ENCODE data around the gene AOPEP. TPM values are rescaled to one million over a fixed set of nuclear protein-coding genes. Genes with fewer than 3 reads are reported as not detected.

The AOPEP gene
- polyA plus RNA-seq, 1 donor from 2014 or later = 10.0 TPM

DNA sequence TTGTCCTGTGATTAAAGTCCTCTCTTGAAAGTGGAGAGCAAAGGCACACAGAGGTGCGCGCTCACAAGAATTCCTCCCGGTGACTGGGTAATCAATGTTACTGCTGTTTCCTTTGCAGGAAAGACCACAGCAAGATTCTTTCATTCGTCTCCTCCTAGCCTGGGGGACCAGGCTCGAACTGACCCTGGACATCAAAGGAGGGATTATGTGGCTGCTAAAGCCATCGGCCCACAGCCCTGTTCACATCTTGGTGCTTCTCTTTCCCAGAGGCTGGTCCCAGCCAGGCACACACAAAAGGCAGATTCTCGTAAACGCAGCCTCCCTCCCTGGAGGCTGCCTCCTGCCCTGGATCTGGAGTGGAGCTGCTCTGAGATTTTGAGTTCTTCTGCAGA, 360.1 kb downstream of the AOPEP start:
- Histone ChIP-seq H3K27me3 (ENCODE audit: insufficient read depth, low read depth, low read length) (no peaks in the 10 kb centered on the region), H3K27ac (ENCODE audit: low read length) (no peak overlapping the region), H3K9me2 (ENCODE audit: insufficient read depth, low read length) (no peaks in the 10 kb centered on the region), H2AFZ (ENCODE audit: low read depth, low read length) (no peak overlapping the region), H3K36me3 (ENCODE audit: insufficient read depth, low read length) (no peaks in the 10 kb centered on the region), H3K4me2 (ENCODE audit: low read length) (no peak overlapping the region), H3F3A (ENCODE audit: insufficient read depth, low read length, poor library complexity, severe bottlenecking) (no peaks in the 10 kb centered on the region), H3K9me3 (ENCODE audit: low read length) (no peaks in the 10 kb centered on the region), H4K20me1 (ENCODE audit: insufficient read depth) (no peaks in the 10 kb centered on the region), H3K79me2 (replicated peaks; ENCODE audit: insufficient read depth, low read length) (no peaks in the 10 kb centered on the region), H3K4me3 (ENCODE audit: low read length) (no peak overlapping the region), H3K9ac (ENCODE audit: low read length) (no peak overlapping the region)
- TF ChIP-seq EP300 (conservative IDR thresholded peaks at IDR 0.05; ENCODE audit: poor library complexity, severe bottlenecking) (no peak), MXI1 (conservative IDR thresholded peaks at IDR 0.05; ENCODE audit: poor library complexity, severe bottlenecking) (no peak)

- H3K4me2 ChIP-seq (ENCODE audit: low read length) = no peak overlapping the region
- no peaks in the 10 kb centered on the region for H3K36me3 ChIP-seq (ENCODE audit: insufficient read depth, low read length)
- H4K20me1 ChIP-seq (ENCODE audit: insufficient read depth) = no peaks in the 10 kb centered on the region
- no peaks in the 10 kb centered on the region for H3K27me3 ChIP-seq (ENCODE audit: insufficient read depth, low read depth, low read length)
- H3K9ac ChIP-seq (ENCODE audit: low read length) = no peak overlapping the region
- no peaks in the 10 kb centered on the region for H3K9me3 ChIP-seq (ENCODE audit: low read length)
- H3K4me3 ChIP-seq (ENCODE audit: low read length) = no peak overlapping the region
- no peak overlapping the region for H3K27ac ChIP-seq (ENCODE audit: low read length)
- H3F3A ChIP-seq (ENCODE audit: insufficient read depth, low read length, poor library complexity, severe bottlenecking) = no peaks in the 10 kb centered on the region
- H3K9me2 ChIP-seq (ENCODE audit: insufficient read depth, low read length) = no peaks in the 10 kb centered on the region
- no peaks in the 10 kb centered on the region for H3K79me2 ChIP-seq (replicated peaks; ENCODE audit: insufficient read depth, low read length)
- TF ChIP-seq MXI1 (conservative IDR thresholded peaks at IDR 0.05; ENCODE audit: poor library complexity, severe bottlenecking) (no peak), REST (IDR thresholded peaks at IDR 0.05; ENCODE audit: borderline replicate concordance) (no peak), TAF1 (IDR thresholded peaks at IDR 0.05; ENCODE audit: low read depth) (no peak), RAD21 (conservative IDR thresholded peaks at IDR 0.05) (no peak), EP300 (conservative IDR thresholded peaks at IDR 0.05; ENCODE audit: poor library complexity, severe bottlenecking) (no peak), SMC3 (conservative IDR thresholded peaks at IDR 0.05; ENCODE audit: poor library complexity) (no peak)
- no peak overlapping the region for H2AFZ ChIP-seq (ENCODE audit: low read depth, low read length)
Observed at GRCh38 chr9:95087659-95088242, 361.3 kb downstream of the AOPEP start.

GRCh38 chr9:95088421-95089161, 362.1 kb downstream of the AOPEP start:
- no peaks in the 10 kb centered on the region for H3K36me3 ChIP-seq (ENCODE audit: insufficient read depth, low read length)
- no peak overlapping the region for H2AFZ ChIP-seq (ENCODE audit: low read depth, low read length)
- no peak overlapping the region for H3K4me2 ChIP-seq (ENCODE audit: low read length)
- H3K79me2 ChIP-seq (replicated peaks; ENCODE audit: insufficient read depth, low read length) = no peaks in the 10 kb centered on the region
- H3K4me3 ChIP-seq (ENCODE audit: low read length) = no peak overlapping the region
- H3K9me3 ChIP-seq (ENCODE audit: low read length) = no peaks in the 10 kb centered on the region
- H4K20me1 ChIP-seq (ENCODE audit: insufficient read depth) = no peaks in the 10 kb centered on the region
- H3K9me2 ChIP-seq (ENCODE audit: insufficient read depth, low read length) = no peaks in the 10 kb centered on the region
- no peak for TF ChIP-seq REST (IDR thresholded peaks at IDR 0.05; ENCODE audit: borderline replicate concordance)
- no peak for TF ChIP-seq EZH2 (IDR thresholded peaks at IDR 0.05; ENCODE audit: borderline replicate concordance, insufficient read depth, low read length, poor library complexity, severe bottlenecking)
- TF ChIP-seq SMC3 (conservative IDR thresholded peaks at IDR 0.05; ENCODE audit: poor library complexity) = no peak
- no peak for TF ChIP-seq POLR2AphosphoS5 (IDR thresholded peaks at IDR 0.05)
- no peaks in the 10 kb centered on the region for H3F3A ChIP-seq (ENCODE audit: insufficient read depth, low read length, poor library complexity, severe bottlenecking)
- no peaks in the 10 kb centered on the region for H3K27me3 ChIP-seq (ENCODE audit: insufficient read depth, low read depth, low read length)
- no peak overlapping the region for H3K27ac ChIP-seq (ENCODE audit: low read length)
- no peak overlapping the region for H3K9ac ChIP-seq (ENCODE audit: low read length)
